PC-9 (cell line): ENCODE data around the gene NR2F1-AS1. TPM values are rescaled to one million over a fixed set of nuclear protein-coding genes. Genes with fewer than 3 reads are reported as not detected.

Source experiments
- BruUV-seq: library from RNA; stranded (reverse); fragments of 400-500 nt; replicated peaks from 2 replicates; lab custom pipeline; 2021; lab: Mats Ljungman, UMichigan
- CTCF ChIA-PET: fragments of 300-600 bp; sonication (Branson Sonifier 250); formaldehyde crosslinking; loops from one replicate; lab custom pipeline; 2022; ENCODE audit warnings: antibody characterized with exemption; lab: Charles Lee
- POLR2A ChIA-PET: fragments of 300-600 bp; sonication (Branson Sonifier 250); formaldehyde crosslinking; loops from one replicate; lab custom pipeline; 2022; ENCODE audit warnings: antibody characterized with exemption; ENCODE audit not compliant: unreplicated experiment; lab: Charles Lee
- DNase-seq, 2 experiments: peaks; one replicate each; pipeline versions ENCODE4 v3.0.0 to v3.0.0-alpha.2; 2015 to 2022; ENCODE audit warnings: mixed read lengths in 1 of 2
- H2AFZ ChIP-seq: fragments of 200-600 bp; sonication (generic); 2 replicates; pipeline ENCODE4 v1.8.1; 2017; ENCODE audit warnings: antibody characterized with exemption
- H3F3A ChIP-seq: fragments of 200-600 bp; sonication (generic); 2 replicates; pipeline ENCODE4 v1.8.1; 2017; ENCODE audit warnings: antibody characterized with exemption, mild to moderate bottlenecking, low read depth; ENCODE audit not compliant: insufficient read depth
- H3K27ac ChIP-seq: fragments of 200-600 bp; sonication (generic); 2 replicates; pipeline ENCODE4 v1.6.1; 2016; ENCODE audit warnings: mixed run types
- H3K27me3 ChIP-seq: fragments of 200-600 bp; sonication (generic); 2 replicates; pipeline ENCODE4 v1.6.1; 2016; ENCODE audit warnings: low read depth, mixed run types; ENCODE audit not compliant: insufficient read depth
- H3K36me3 ChIP-seq: fragments of 200-600 bp; sonication (generic); 2 replicates; pipeline ENCODE4 v1.6.1; 2016; ENCODE audit warnings: low read depth, mixed run types
- H3K4me1 ChIP-seq: fragments of 200-600 bp; sonication (generic); replicated peaks from 2 replicates; pipeline ENCODE4 v1.6.1; 2016; ENCODE audit warnings: mixed run types; ENCODE audit not compliant: insufficient read depth
- H3K4me2 ChIP-seq: fragments of 200-600 bp; sonication (generic); 2 replicates; pipeline ENCODE4 v1.6.1; 2017; ENCODE audit warnings: mixed run types
- H3K4me3 ChIP-seq: fragments of 200-600 bp; sonication (generic); 2 replicates; pipeline ENCODE4 v1.6.1; 2016; ENCODE audit warnings: mixed run types
- H3K79me2 ChIP-seq: fragments of 200-600 bp; sonication (generic); 2 replicates; pipeline ENCODE4 v1.6.1; 2017; ENCODE audit warnings: low read depth, mixed run types
- H3K9me2 ChIP-seq: fragments of 200-600 bp; sonication (generic); 2 replicates; pipeline ENCODE4 v1.8.1; 2017; ENCODE audit warnings: mild to moderate bottlenecking; ENCODE audit not compliant: insufficient read depth
- H3K9me3 ChIP-seq: fragments of 200-600 bp; sonication (generic); 2 replicates; pipeline ENCODE4 v1.8.1; 2016; ENCODE audit warnings: low read depth; ENCODE audit not compliant: insufficient read depth
- H4K20me1 ChIP-seq: fragments of 200-600 bp; sonication (generic); 2 replicates; pipeline ENCODE4 v1.8.1; 2017; ENCODE audit not compliant: insufficient read depth
- EZH2 ChIP-seq: fragments of 200-600 bp; sonication (generic); IDR thresholded peaks from 2 replicates; pipeline ENCODE4 v1.8.0; 2017; ENCODE audit warnings: antibody characterized with exemption, low read depth
- intact Hi-C: fragments of 100-400 bp; cut with micrococcal nuclease; formaldehyde crosslinking; loops from one replicate; pipeline ENCODE4 v1.10.0; 2022; ENCODE audit not compliant: unreplicated experiment
- total RNA-seq: library from RNA; stranded (reverse); gene quantifications from 2 replicates; pipeline ENCODE4 v1.2.3, GENCODE V29; 2021
- TF ChIP-seq, protein P1 (sequence below): fragments of 200-600 bp; sonication (generic); conservative IDR thresholded peaks from 2 replicates; pipeline ENCODE4 v1.6.1; 2017; ENCODE audit warnings: mixed run types, antibody characterized with exemption, mild to moderate bottlenecking, moderate library complexity

The NR2F1-AS1 gene
- total RNA-seq, 1 experiment from 2014 or later: 6.0 TPM

DNA sequence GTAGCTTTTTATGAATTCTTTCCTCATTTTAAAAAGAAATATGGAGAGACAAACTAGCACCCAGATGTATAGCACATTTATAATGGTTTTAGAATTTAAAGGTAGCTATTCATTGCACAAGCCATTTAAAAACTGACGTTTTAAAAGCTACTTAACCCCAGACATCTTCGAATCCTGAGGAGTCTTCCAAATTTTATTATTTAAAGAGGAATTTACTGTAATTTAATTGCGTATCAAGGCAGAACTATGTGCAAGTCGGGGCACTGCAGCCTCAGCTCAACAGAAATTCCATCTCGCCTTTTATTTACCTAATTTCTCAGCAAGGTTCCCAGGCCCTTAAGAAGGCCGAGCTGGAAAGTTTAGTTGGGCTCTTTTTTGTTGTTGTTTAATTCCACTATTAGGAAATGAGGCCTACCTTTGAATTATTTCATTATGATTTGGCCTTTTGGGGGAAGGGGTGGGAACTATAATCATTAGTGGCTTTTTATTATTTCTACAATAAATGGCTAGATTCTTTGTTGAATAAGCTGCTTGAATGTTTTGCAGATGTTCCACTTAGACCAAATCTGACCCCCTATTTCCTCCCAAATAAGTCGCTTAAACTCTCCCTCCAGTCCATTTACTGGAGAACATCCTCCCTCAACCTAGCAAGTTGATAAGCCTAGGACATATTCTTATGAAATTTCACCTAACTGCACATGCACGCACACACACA is 22.2 kb upstream of the NR2F1-AS1 start:
- no peaks in the 10 kb centered on the region for H3K9me3 ChIP-seq
- TF ChIP-seq EZH2: no peak
- TF ChIP-seq, protein P1, sequence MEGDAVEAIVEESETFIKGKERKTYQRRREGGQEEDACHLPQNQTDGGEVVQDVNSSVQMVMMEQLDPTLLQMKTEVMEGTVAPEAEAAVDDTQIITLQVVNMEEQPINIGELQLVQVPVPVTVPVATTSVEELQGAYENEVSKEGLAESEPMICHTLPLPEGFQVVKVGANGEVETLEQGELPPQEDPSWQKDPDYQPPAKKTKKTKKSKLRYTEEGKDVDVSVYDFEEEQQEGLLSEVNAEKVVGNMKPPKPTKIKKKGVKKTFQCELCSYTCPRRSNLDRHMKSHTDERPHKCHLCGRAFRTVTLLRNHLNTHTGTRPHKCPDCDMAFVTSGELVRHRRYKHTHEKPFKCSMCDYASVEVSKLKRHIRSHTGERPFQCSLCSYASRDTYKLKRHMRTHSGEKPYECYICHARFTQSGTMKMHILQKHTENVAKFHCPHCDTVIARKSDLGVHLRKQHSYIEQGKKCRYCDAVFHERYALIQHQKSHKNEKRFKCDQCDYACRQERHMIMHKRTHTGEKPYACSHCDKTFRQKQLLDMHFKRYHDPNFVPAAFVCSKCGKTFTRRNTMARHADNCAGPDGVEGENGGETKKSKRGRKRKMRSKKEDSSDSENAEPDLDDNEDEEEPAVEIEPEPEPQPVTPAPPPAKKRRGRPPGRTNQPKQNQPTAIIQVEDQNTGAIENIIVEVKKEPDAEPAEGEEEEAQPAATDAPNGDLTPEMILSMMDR: no peak
- no peak overlapping the region for H3K27ac ChIP-seq
- no peaks in the 10 kb centered on the region for H3K9me2 ChIP-seq
- DNase-seq: no peak
- no TSS peak for BruUV-seq
- no peaks in the 10 kb centered on the region for H4K20me1 ChIP-seq
- H3K4me1 ChIP-seq: peaks cover 20% of the 10 kb centered on the region
- H3K27me3 ChIP-seq: no peaks in the 10 kb centered on the region
- H3K79me2 ChIP-seq: no peaks in the 10 kb centered on the region
- POLR2A ChIA-PET: no interaction called here
- CTCF ChIA-PET: interaction anchor here (0.6 kb wide), 1 partner anchor 10 kb away, joined by 5 read pairs; no protein-coding TSS in a partner anchor
- no peak overlapping the region for H2AFZ ChIP-seq
- H3F3A ChIP-seq: peaks cover 12% of the 10 kb centered on the region; the same call in 1 of the 2 replicates
- no peaks in the 10 kb centered on the region for H3K36me3 ChIP-seq
- no peak overlapping the region for H3K4me2 ChIP-seq
- intact Hi-C loops: no loop called here
- no peak overlapping the region for H3K4me3 ChIP-seq

DNA sequence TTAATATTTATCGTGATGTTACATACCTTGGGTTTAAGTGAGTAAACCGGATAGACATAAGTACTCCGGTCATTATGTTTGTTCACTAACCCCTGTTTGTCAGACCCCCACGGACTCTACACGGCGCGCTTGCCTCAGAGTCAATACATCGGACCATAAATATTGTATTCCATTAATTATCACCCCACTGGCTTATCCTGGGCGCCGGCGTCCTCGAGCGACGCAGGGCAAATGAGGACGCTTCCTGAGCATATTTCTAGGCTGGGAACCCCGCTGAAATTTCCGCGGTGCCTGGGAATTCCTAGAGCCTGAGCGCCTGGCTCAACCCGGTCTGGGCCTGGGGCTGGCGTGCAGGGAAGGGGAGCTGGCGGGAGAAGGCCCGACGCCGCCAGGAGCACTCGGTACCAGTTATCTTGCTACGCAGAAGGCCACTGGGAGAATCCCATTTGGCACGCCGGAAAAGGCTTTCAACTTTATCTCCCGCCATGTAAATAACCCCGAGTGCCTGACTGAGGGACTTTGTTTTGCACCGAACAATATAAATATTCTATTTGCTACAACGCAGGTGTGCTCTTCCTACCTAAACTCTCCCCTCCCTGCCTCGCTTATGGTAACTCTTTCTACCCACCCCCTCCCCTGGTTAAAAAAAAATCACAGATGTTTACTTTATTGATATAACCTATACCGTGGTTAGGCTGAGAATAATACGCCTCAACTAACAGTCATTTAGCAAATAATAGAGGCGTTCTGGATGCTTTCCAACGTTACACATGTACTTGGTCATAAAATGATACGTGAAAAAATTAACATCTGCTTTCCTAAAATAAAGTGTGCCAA is 21.4 kb upstream of the NR2F1-AS1 start:
- TF ChIP-seq EZH2: no peak
- TF ChIP-seq, protein P1: no peak
- ChIA-PET CTCF (no interaction called here), POLR2A (no interaction called here)
- Histone ChIP-seq H3K4me2 (no peak overlapping the region), H3K27me3 (no peaks in the 10 kb centered on the region), H3K9me2 (no peaks in the 10 kb centered on the region), H3K9me3 (no peaks in the 10 kb centered on the region), H3F3A (peaks cover 6% of the 10 kb centered on the region; the same call in 1 of the 2 replicates), H3K4me3 (no peak overlapping the region), H4K20me1 (no peaks in the 10 kb centered on the region), H3K79me2 (no peaks in the 10 kb centered on the region), H3K27ac (no peak overlapping the region), H3K36me3 (no peaks in the 10 kb centered on the region), H2AFZ (no peak overlapping the region), H3K4me1 (peaks cover 13% of the 10 kb centered on the region)
- intact Hi-C loops: no loop called here
- BruUV-seq: no TSS peak
- DNase-seq: no peak

GRCh38 chr5:93601802-93602155 is 20.8 kb upstream of the NR2F1-AS1 start:
- Histone ChIP-seq H3K4me3 (no peak overlapping the region), H3K27ac (no peak overlapping the region), H3K9me2 (no peaks in the 10 kb centered on the region), H3K4me1 (peaks cover 6% of the 10 kb centered on the region), H2AFZ (no peak overlapping the region), H3K36me3 (no peaks in the 10 kb centered on the region), H4K20me1 (no peaks in the 10 kb centered on the region), H3K4me2 (no peak overlapping the region), H3K79me2 (no peaks in the 10 kb centered on the region), H3K9me3 (no peaks in the 10 kb centered on the region), H3F3A (peaks cover under 1% of the 10 kb centered on the region; the same call in 1 of the 2 replicates), H3K27me3 (no peaks in the 10 kb centered on the region)
- ChIA-PET CTCF (no interaction called here), POLR2A (no interaction called here)
- intact Hi-C loops: no loop called here
- no peak for TF ChIP-seq EZH2
- TF ChIP-seq, protein P1: no peak
- BruUV-seq: no TSS peak
- DNase-seq: no peak
